SU-DHL-6 (cell line): ENCODE results near the gene MLN.

ENCODE experiments used
- H2AFZ ChIP-seq: fragments of 200-600 bp; sonication (generic); 2 replicates; pipeline ENCODE4 v1.6.1; 2014; ENCODE audit warnings: low read depth, mild to moderate bottlenecking, moderate library complexity, mixed read lengths, antibody characterized with exemption, low read length; ENCODE audit not compliant: severe bottlenecking
- H3F3A ChIP-seq: fragments of 200-600 bp; shearing (Covaris generic); 2 replicates; pipeline ENCODE4 v1.6.0; 2016; ENCODE audit warnings: antibody characterized with exemption, mild to moderate bottlenecking; ENCODE audit not compliant: insufficient read depth
- H3K27ac ChIP-seq: fragments of 200-600 bp; sonication (generic); 2 replicates; pipeline ENCODE4 v1.5.1; 2016; ENCODE audit warnings: low read depth, mild to moderate bottlenecking, low read length, moderate library complexity, mixed read lengths
- H3K27me3 ChIP-seq: fragments of 200-600 bp; sonication (generic), shearing (Covaris generic); 2 replicates; pipeline ENCODE4 v1.6.0; 2014; ENCODE audit warnings: mild to moderate bottlenecking, low read length
- H3K36me3 ChIP-seq: fragments of 200-600 bp; sonication (generic); 2 replicates; pipeline ENCODE4 v1.6.1; 2014; ENCODE audit warnings: mild to moderate bottlenecking, low read length, mixed read lengths
- H3K4me2 ChIP-seq: fragments of 300-600, 200-600 bp; shearing (Covaris generic), sonication (generic); 2 replicates; pipeline ENCODE4 v1.6.0; 2014; ENCODE audit warnings: low read length, low read depth, mild to moderate bottlenecking; ENCODE audit not compliant: poor library complexity, severe bottlenecking
- H3K4me3 ChIP-seq: fragments of 200-600 bp; sonication (generic); 2 replicates; pipeline ENCODE4 v1.5.1; 2014; ENCODE audit warnings: antibody characterized with exemption, low read length, mild to moderate bottlenecking, mixed read lengths; ENCODE audit not compliant: insufficient read depth, poor library complexity, severe bottlenecking
- H3K79me2 ChIP-seq: fragments of 200-600 bp; sonication (generic); 2 replicates; pipeline ENCODE4 v1.6.1; 2014; ENCODE audit warnings: mild to moderate bottlenecking, low read length, moderate library complexity; ENCODE audit not compliant: insufficient read depth
- H3K9ac ChIP-seq: fragments of 200-600 bp; sonication (generic); 2 replicates; pipeline ENCODE4 v1.7.0; 2014; ENCODE audit warnings: mild to moderate bottlenecking, low read length
- H3K9me2 ChIP-seq: fragments of 200-600 bp; sonication (generic); replicated peaks from 2 replicates; pipeline ENCODE4 v1.6.1; 2014; ENCODE audit warnings: low read length; ENCODE audit not compliant: insufficient read depth
- H3K9me3 ChIP-seq: fragments of 200-600 bp; sonication (generic); 2 replicates; pipeline ENCODE4 v1.6.1; 2014; ENCODE audit warnings: low read length, mixed read lengths; ENCODE audit not compliant: insufficient read depth
- H4K20me1 ChIP-seq: fragments of 200-600 bp; sonication (generic); 2 replicates; pipeline ENCODE4 v1.6.1; 2014; ENCODE audit warnings: low read depth, mild to moderate bottlenecking, antibody characterized with exemption, low read length, moderate library complexity, mixed read lengths
- CTCF ChIP-seq: fragments of 200-600 bp; sonication (generic); IDR thresholded peaks from one replicate; pipeline ENCODE4 v1.5.1; 2017; ENCODE audit warnings: antibody characterized with exemption, mild to moderate bottlenecking, low read length, moderate library complexity; ENCODE audit not compliant: insufficient read depth, poor library complexity, severe bottlenecking
- EZH2phosphoT487 ChIP-seq: fragments of 200-600 bp; sonication (generic), shearing (Covaris generic); conservative IDR thresholded peaks from 2 replicates; pipeline ENCODE4 v1.6.1; 2018; ENCODE audit warnings: mild to moderate bottlenecking, antibody characterized with exemption, low read length, moderate library complexity, mixed read lengths

MLN gene

GRCh38 chr6:33827546-33828451 lies 24.0 kb upstream of the MLN start:
- H3K9ac ChIP-seq, result no peak overlapping the region
- no peaks in the 10 kb centered on the region for H3K27me3 ChIP-seq
- H3K9me3 ChIP-seq, result no peaks in the 10 kb centered on the region
- H3K9me2 ChIP-seq, result no peaks in the 10 kb centered on the region
- no peak overlapping the region for H3K27ac ChIP-seq
- H4K20me1 ChIP-seq, result no peaks in the 10 kb centered on the region
- no peaks in the 10 kb centered on the region for H3F3A ChIP-seq
- H3K79me2 ChIP-seq, result no peaks in the 10 kb centered on the region
- H2AFZ ChIP-seq, result no peak overlapping the region
- no peak overlapping the region for H3K4me3 ChIP-seq
- H3K36me3 ChIP-seq, result no peaks in the 10 kb centered on the region
- H3K4me2 ChIP-seq, result no peak overlapping the region
- no peak for TF ChIP-seq CTCF
- TF ChIP-seq EZH2phosphoT487, result no peak

- Histone ChIP-seq H2AFZ (no peak overlapping the region), H3K36me3 (no peaks in the 10 kb centered on the region), H3K27me3 (no peaks in the 10 kb centered on the region), H3K4me2 (no peak overlapping the region), H3K79me2 (no peaks in the 10 kb centered on the region), H3F3A (no peaks in the 10 kb centered on the region), H3K9me2 (no peaks in the 10 kb centered on the region), H3K9me3 (no peaks in the 10 kb centered on the region), H3K4me3 (no peak overlapping the region), H3K27ac (no peak overlapping the region), H4K20me1 (no peaks in the 10 kb centered on the region), H3K9ac (no peak overlapping the region)
- TF ChIP-seq EZH2phosphoT487 (no peak), CTCF (no peak)
Measured at GRCh38 chr6:33826537-33826936, 22.7 kb upstream of the MLN start.

- H3K9ac ChIP-seq, result no peak overlapping the region
- H3K4me2 ChIP-seq, result no peak overlapping the region
- TF ChIP-seq EZH2phosphoT487, result no peak
- TF ChIP-seq CTCF, result no peak
Measured at GRCh38 chr6:33824461-33825154, 20.8 kb upstream of the MLN start.

More at GRCh38 chr6:33824461-33825154, 20.8 kb upstream of the MLN start:
- Histone ChIP-seq H3K27ac (no peak overlapping the region), H3F3A (no peaks in the 10 kb centered on the region), H3K9me3 (no peaks in the 10 kb centered on the region), H3K4me3 (no peak overlapping the region), H2AFZ (no peak overlapping the region), H3K27me3 (no peaks in the 10 kb centered on the region), H4K20me1 (no peaks in the 10 kb centered on the region), H3K36me3 (no peaks in the 10 kb centered on the region), H3K9me2 (no peaks in the 10 kb centered on the region), H3K79me2 (no peaks in the 10 kb centered on the region)
